Measurements from ENCODE around the gene PLTP.

PLTP gene

DNA sequence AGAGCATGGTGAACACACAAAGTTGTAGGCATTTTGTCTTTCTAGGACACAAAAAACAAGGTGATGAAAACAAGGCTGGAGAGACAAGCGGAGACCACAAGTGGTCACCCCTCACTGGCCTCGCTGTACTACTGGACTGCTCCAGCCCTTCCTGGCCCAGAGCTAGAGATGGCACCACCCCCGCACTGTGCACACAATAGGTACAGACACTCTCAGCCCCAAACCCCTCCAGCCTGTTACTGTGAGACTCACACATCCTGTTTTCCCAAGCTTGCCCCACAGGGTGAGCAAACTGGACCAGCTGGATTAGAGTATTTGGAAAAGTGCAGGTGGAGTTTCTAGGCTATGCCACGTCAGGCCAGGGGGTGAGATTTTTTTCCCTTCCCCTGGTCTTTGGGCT lies 39.3 kb downstream of the PLTP start:
- TF ChIP-seq FOXM1 (IDR thresholded peaks at IDR 0.05; ENCODE audit: borderline replicate concordance, low read depth) (no peak), TAF1 (IDR thresholded peaks at IDR 0.05; ENCODE audit: low read depth) (no peak), RAD21 (IDR thresholded peaks at IDR 0.05; ENCODE audit: low read depth) (no peak), CREB1 (IDR thresholded peaks at IDR 0.05; ENCODE audit: low read depth) (no peak), YY1 (IDR thresholded peaks at IDR 0.05; ENCODE audit: low read depth) (no peak), EP300 (IDR thresholded peaks at IDR 0.05; ENCODE audit: borderline replicate concordance) (no peak), TEAD4 (IDR thresholded peaks at IDR 0.05) (no peak), EGR1 (IDR thresholded peaks at IDR 0.05) (no peak), NFIC (IDR thresholded peaks at IDR 0.05) (no peak), TCF12 (IDR thresholded peaks at IDR 0.05; ENCODE audit: low read depth) (no peak)
- TF ChIP-seq, protein P1, sequence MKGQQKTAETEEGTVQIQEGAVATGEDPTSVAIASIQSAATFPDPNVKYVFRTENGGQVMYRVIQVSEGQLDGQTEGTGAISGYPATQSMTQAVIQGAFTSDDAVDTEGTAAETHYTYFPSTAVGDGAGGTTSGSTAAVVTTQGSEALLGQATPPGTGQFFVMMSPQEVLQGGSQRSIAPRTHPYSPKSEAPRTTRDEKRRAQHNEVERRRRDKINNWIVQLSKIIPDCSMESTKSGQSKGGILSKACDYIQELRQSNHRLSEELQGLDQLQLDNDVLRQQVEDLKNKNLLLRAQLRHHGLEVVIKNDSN (IDR thresholded peaks at IDR 0.05) = no peak
- TF ChIP-seq, protein P2, sequence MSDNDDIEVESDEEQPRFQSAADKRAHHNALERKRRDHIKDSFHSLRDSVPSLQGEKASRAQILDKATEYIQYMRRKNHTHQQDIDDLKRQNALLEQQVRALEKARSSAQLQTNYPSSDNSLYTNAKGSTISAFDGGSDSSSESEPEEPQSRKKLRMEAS (IDR thresholded peaks at IDR 0.05) = no peak

DNA sequence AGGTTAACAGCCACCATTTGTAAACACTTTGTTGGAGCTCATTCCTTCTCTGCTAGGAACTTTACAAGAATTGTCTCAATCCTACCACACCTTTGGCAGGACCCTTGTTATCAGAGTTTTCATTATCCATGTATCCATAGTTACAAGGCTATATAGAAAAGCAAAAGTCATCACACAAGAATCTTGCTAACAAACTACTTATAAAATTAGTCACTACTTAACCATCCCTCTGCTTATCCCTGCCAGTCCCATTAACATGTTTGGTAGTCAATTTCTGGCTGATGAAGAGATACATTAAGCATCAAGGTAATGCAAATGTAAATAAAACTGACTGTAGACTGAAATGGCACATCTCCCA lies 44.2 kb downstream of the PLTP start:
- TF ChIP-seq, protein P2 (IDR thresholded peaks at IDR 0.05) = no peak
- no peak for TF ChIP-seq EP300 (IDR thresholded peaks at IDR 0.05; ENCODE audit: borderline replicate concordance)
- TF ChIP-seq ZBTB7A (IDR thresholded peaks at IDR 0.05; ENCODE audit: low read depth) = no peak
- TF ChIP-seq CREB1 (IDR thresholded peaks at IDR 0.05; ENCODE audit: low read depth) = no peak
- TF ChIP-seq, protein P1 (IDR thresholded peaks at IDR 0.05) = no peak
- no peak for TF ChIP-seq TEAD4 (IDR thresholded peaks at IDR 0.05)
- TF ChIP-seq EGR1 (IDR thresholded peaks at IDR 0.05) = no peak
- TF ChIP-seq TCF12 (IDR thresholded peaks at IDR 0.05; ENCODE audit: low read depth) = no peak
- TF ChIP-seq CEBPB (IDR thresholded peaks at IDR 0.05) = no peak
- no peak for TF ChIP-seq NFIC (IDR thresholded peaks at IDR 0.05)
- TF ChIP-seq, protein P3, sequence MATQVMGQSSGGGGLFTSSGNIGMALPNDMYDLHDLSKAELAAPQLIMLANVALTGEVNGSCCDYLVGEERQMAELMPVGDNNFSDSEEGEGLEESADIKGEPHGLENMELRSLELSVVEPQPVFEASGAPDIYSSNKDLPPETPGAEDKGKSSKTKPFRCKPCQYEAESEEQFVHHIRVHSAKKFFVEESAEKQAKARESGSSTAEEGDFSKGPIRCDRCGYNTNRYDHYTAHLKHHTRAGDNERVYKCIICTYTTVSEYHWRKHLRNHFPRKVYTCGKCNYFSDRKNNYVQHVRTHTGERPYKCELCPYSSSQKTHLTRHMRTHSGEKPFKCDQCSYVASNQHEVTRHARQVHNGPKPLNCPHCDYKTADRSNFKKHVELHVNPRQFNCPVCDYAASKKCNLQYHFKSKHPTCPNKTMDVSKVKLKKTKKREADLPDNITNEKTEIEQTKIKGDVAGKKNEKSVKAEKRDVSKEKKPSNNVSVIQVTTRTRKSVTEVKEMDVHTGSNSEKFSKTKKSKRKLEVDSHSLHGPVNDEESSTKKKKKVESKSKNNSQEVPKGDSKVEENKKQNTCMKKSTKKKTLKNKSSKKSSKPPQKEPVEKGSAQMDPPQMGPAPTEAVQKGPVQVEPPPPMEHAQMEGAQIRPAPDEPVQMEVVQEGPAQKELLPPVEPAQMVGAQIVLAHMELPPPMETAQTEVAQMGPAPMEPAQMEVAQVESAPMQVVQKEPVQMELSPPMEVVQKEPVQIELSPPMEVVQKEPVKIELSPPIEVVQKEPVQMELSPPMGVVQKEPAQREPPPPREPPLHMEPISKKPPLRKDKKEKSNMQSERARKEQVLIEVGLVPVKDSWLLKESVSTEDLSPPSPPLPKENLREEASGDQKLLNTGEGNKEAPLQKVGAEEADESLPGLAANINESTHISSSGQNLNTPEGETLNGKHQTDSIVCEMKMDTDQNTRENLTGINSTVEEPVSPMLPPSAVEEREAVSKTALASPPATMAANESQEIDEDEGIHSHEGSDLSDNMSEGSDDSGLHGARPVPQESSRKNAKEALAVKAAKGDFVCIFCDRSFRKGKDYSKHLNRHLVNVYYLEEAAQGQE (IDR thresholded peaks at IDR 0.05; ENCODE audit: low read depth) = no peak

DNA sequence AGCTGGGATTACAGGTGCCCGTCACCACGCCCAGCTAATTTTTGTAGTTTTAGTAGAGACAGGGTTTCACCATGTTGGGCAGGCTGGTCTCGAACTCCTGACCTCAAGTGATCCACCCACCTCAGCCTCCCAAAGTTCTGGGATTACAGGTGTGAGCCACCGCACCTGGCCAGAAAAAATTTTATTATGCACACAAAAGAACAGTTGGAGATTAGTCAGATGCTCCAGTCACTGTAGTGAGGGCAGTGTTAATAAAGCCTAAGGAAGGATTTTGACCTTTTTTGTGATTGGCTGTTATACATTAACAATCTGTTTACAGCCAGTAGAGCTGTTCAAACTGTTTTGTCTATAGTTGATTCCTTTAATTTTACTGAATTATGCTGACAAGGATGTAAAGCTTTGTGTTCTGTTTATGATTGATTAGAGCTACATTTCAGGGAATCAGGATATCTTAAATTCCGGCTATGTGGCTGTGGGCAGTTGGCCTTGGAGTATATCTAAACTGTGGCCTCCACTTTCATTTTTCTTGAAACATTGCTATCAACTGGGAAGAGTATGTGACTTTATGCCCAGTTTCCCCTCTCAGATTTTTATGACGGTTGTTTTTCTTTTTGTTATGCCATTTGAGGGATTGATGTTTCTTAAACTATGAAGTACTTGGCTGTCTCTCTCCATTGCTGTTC lies 44.7 kb downstream of the PLTP start:
- TF ChIP-seq CEBPB (IDR thresholded peaks at IDR 0.05) (no peak), YY1 (IDR thresholded peaks at IDR 0.05; ENCODE audit: low read depth) (no peak), TCF12 (IDR thresholded peaks at IDR 0.05; ENCODE audit: low read depth) (no peak), CREB1 (IDR thresholded peaks at IDR 0.05; ENCODE audit: low read depth) (no peak), TEAD4 (IDR thresholded peaks at IDR 0.05) (no peak), RAD21 (IDR thresholded peaks at IDR 0.05; ENCODE audit: low read depth) (no peak)
- TF ChIP-seq, protein P3 (IDR thresholded peaks at IDR 0.05; ENCODE audit: low read depth) = no peak
- TF ChIP-seq, protein P1 (IDR thresholded peaks at IDR 0.05) = no peak
- TF ChIP-seq, protein P2 (IDR thresholded peaks at IDR 0.05) = no peak

DNA sequence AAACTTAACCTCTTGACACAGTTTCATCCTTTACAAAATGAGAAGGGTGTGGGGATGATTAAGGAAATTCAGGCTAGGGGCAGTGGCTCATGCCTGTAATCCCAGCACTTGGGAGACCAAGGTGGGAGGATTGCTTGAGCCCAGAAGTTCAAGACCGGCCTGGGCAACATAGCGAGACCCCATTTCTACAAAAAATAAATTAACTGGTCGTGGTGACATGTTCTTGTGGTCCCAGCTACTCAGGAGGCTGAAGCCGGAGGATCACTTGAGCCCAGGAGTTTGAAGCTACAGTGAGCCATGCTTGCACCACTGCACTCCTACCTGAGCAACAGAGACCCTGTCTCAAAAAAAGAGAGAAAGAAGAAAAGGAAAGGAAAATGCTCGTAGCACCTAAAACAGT lies 45.5 kb downstream of the PLTP start:
- TF ChIP-seq, protein P3 (IDR thresholded peaks at IDR 0.05; ENCODE audit: low read depth) = no peak
- no peak for TF ChIP-seq ZBTB7A (IDR thresholded peaks at IDR 0.05; ENCODE audit: low read depth)
- no peak for TF ChIP-seq EGR1 (IDR thresholded peaks at IDR 0.05)
- TF ChIP-seq, protein P2 (IDR thresholded peaks at IDR 0.05) = no peak
- no peak for TF ChIP-seq TEAD4 (IDR thresholded peaks at IDR 0.05)
- no peak for TF ChIP-seq TAF1 (IDR thresholded peaks at IDR 0.05; ENCODE audit: low read depth)
- TF ChIP-seq CEBPB (IDR thresholded peaks at IDR 0.05) = no peak
- TF ChIP-seq TCF12 (IDR thresholded peaks at IDR 0.05; ENCODE audit: low read depth) = no peak
- TF ChIP-seq CREB1 (IDR thresholded peaks at IDR 0.05; ENCODE audit: low read depth) = no peak
- no peak for TF ChIP-seq EP300 (IDR thresholded peaks at IDR 0.05; ENCODE audit: borderline replicate concordance)
- no peak for TF ChIP-seq YY1 (IDR thresholded peaks at IDR 0.05; ENCODE audit: low read depth)
